K562 (cell line): ENCODE results near the gene ANO6. TPM values are rescaled to one million over a fixed set of nuclear protein-coding genes. Genes with fewer than 3 reads are reported as not detected.

ENCODE experiments used
- ATAC-seq: fragments of 200-7000 bp; cut with Tn5 transposase; 3 replicates; pipeline ENCODE4 v1.9.1; 2020; ENCODE audit warnings: moderate library complexity
- BruUV-seq: library from RNA; stranded (reverse); fragments of 400-500 nt; replicated peaks from 2 replicates; lab custom pipeline; 2021; lab: Mats Ljungman, UMichigan
- CTCF ChIA-PET: fragments of 300-600 bp; formaldehyde crosslinking; extraction: SDS; loops from one replicate; lab custom pipeline; 2021; ENCODE audit warnings: low intra/inter-chr PET ratio; lab: Yijun Ruan, JAX
- POLR2A ChIA-PET: fragments of 300-600, 350-650 bp; sonication (Branson Sonifier 250); formaldehyde crosslinking; extraction: SDS; loops from one replicate; lab custom pipeline; 2021; ENCODE audit warnings: antibody characterized with exemption, inconsistent platforms; lab: Yijun Ruan, JAX
- DNase-seq, 4 experiments: peaks; one replicate each; pipeline versions ENCODE4 v3.0.0 to v3.0.0-alpha.2; 2011 to 2018; ENCODE audit warnings: low spot score in 3 of 4, mixed read lengths in 3 of 4; ENCODE audit errors: extremely low read depth in 1 of 4
- FAIRE-seq: peaks from 2 replicates; lab custom pipeline; 2011; peaks lifted over from hg19 to GRCh38; lab: Jason Lieb, UNC
- H2AFZ ChIP-seq: 2 replicates; pipeline ENCODE4 v1.6.0; 2011; ENCODE audit warnings: low read depth, low read length, control low read depth, inconsistent platforms
- H3K27ac ChIP-seq: fragments of 200-600 bp; 3 replicates; pipeline ENCODE4 v1.8.0; 2011; ENCODE audit warnings: low read depth, mild to moderate bottlenecking, control low read depth, inconsistent platforms, low read length, moderate library complexity, mixed read lengths; ENCODE audit errors: extremely low read depth
- H3K27me3 ChIP-seq, 2 experiments: fragments of 300-600 bp in 1 of 2; 2 replicates in 1 of 2; 3 replicates in 1 of 2; pipeline versions ENCODE4 v1.6.0 to v1.8.0; 2011; ENCODE audit warnings: inconsistent platforms in 2 of 2, low read length in 2 of 2, mild to moderate bottlenecking in 1 of 2, mixed read lengths in 1 of 2, moderate library complexity in 1 of 2; ENCODE audit not compliant: control insufficient read depth in 2 of 2, insufficient read depth in 2 of 2
- H3K36me3 ChIP-seq: fragments of 300-600 bp; 3 replicates; pipeline ENCODE4 v1.8.0; 2011; ENCODE audit warnings: mild to moderate bottlenecking, low read length, inconsistent platforms; ENCODE audit not compliant: control insufficient read depth, insufficient read depth
- H3K4me1 ChIP-seq, 2 experiments: fragments of 200-600 bp in 1 of 2; replicated peaks in 1 of 2; 2 replicates in 1 of 2; 3 replicates in 1 of 2; pipeline versions ENCODE4 v1.5.1 to v1.8.0; 2011; ENCODE audit warnings: inconsistent platforms in 2 of 2, low read length in 2 of 2, mild to moderate bottlenecking in 1 of 2, mixed read lengths in 1 of 2, moderate library complexity in 1 of 2; ENCODE audit not compliant: control insufficient read depth in 2 of 2, insufficient read depth in 2 of 2
- H3K4me2 ChIP-seq: 2 replicates; pipeline ENCODE4 v1.6.1; 2011; ENCODE audit warnings: low read length, control low read depth, inconsistent platforms, mixed read lengths; ENCODE audit not compliant: insufficient read depth
- H3K4me3 ChIP-seq: fragments of 200-600 bp; sonication (generic), shearing (Covaris generic); 2 replicates; pipeline ENCODE4 v1.5.1; 2016; ENCODE audit warnings: control low read depth, inconsistent platforms
- H3K79me2 ChIP-seq: fragments of 200-600 bp; 3 replicates; pipeline ENCODE4 v1.8.0; 2011; ENCODE audit warnings: low read length, inconsistent platforms; ENCODE audit not compliant: control insufficient read depth, insufficient read depth
- H3K9ac ChIP-seq, 2 experiments: 2 replicates each; pipeline versions ENCODE4 v1.6.0 to v1.6.1; 2011; ENCODE audit warnings: low read depth in 2 of 2, low read length in 2 of 2, control low read depth in 1 of 2, inconsistent platforms in 1 of 2, mild to moderate bottlenecking in 1 of 2, mixed read lengths in 1 of 2; ENCODE audit not compliant: insufficient read depth in 1 of 2
- H3K9me1 ChIP-seq: one replicate; pipeline ENCODE4 v1.6.0; 2011; ENCODE audit warnings: inconsistent platforms, mild to moderate bottlenecking, low read length, moderate library complexity; ENCODE audit not compliant: control insufficient read depth, insufficient read depth
- H3K9me3 ChIP-seq: replicated peaks from 2 replicates; pipeline ENCODE4 v1.5.1; 2011; ENCODE audit warnings: low read depth, low read length, inconsistent platforms; ENCODE audit not compliant: control insufficient read depth, insufficient read depth
- H4K20me1 ChIP-seq: replicated peaks from 2 replicates; pipeline ENCODE4 v1.6.1; 2011; ENCODE audit warnings: low read length, inconsistent platforms, mixed read lengths; ENCODE audit not compliant: control insufficient read depth, insufficient read depth
- BMI1 ChIP-seq: fragments of 150-350 bp; IDR thresholded peaks from 2 replicates; pipeline ENCODE4 v1.6.1; 2014; ENCODE audit warnings: low read length
- CAMTA2 ChIP-seq: fragments of 250-450 bp; sonication (Bioruptor Pico); conservative IDR thresholded peaks from 2 replicates; pipeline ENCODE4 v1.5.1; 2022
- CBFB ChIP-seq: sonication (generic); formaldehyde crosslinking; IDR thresholded peaks from 2 replicates; pipeline ENCODE4 v1.4.0; 2020; ENCODE audit warnings: mild to moderate bottlenecking, missing genetic modification reagents
- ETV6 ChIP-seq, 3 experiments: fragments of 150-350 bp in 1 of 3; sonication (generic) in 1 of 3; formaldehyde crosslinking in 1 of 3; IDR thresholded peaks; 2 replicates each; pipeline versions ENCODE4 v1.6.1 to v1.8.0; 2014 to 2022; ENCODE audit warnings: borderline replicate concordance in 2 of 3, low read depth in 2 of 3, antibody characterized with exemption in 1 of 3, low read length in 1 of 3, mild to moderate bottlenecking in 1 of 3, missing genetic modification reagents in 1 of 3
- HDGF ChIP-seq: fragments of 450-650 bp; IDR thresholded peaks from 2 replicates; pipeline ENCODE4 v1.6.1; 2016
- HIVEP1 ChIP-seq: fragments of 250-450 bp; sonication (Bioruptor Pico); IDR thresholded peaks from 2 replicates; pipeline ENCODE4 v1.4.0; 2020; ENCODE audit warnings: mild to moderate bottlenecking
- NR2F6 ChIP-seq: fragments of 450-650 bp; formaldehyde crosslinking; IDR thresholded peaks from 2 replicates; pipeline ENCODE4 v1.4.0; 2020; ENCODE audit warnings: mild to moderate bottlenecking
- PURB ChIP-seq: sonication (generic); formaldehyde crosslinking; IDR thresholded peaks from 2 replicates; pipeline ENCODE4 v1.9.0; 2021; ENCODE audit warnings: low read depth, mild to moderate bottlenecking, missing genetic modification reagents
- ZNF217 ChIP-seq: sonication (generic); formaldehyde crosslinking; IDR thresholded peaks from 2 replicates; pipeline ENCODE4 v1.8.0; 2022; ENCODE audit warnings: mild to moderate bottlenecking, missing genetic modification reagents
- WGBS: fragments of 100-300 bp; shearing (Covaris generic); methylation state at CpG from one replicate; pipeline ENCODE4 v1.1.6; 2016; ENCODE audit warnings: low coverage, mixed read lengths; ENCODE audit not compliant: insufficient coverage; ENCODE audit errors: missing lambda C conversion rate; 5-methylcytosine and 5-hydroxymethylcytosine counted together
- in situ Hi-C: fragments of 300-500 bp; cut with MboI; formaldehyde crosslinking; loops from 4 replicates; pipeline ENCODE4 v1.15.0; 2018; ENCODE audit warnings: inconsistent platforms, mixed read lengths
- intact Hi-C: fragments of 100-400 bp; cut with micrococcal nuclease; formaldehyde crosslinking; loops from 2 replicates; pipeline ENCODE4 v1.14.2; 2022
- polyA plus RNA-seq, 8 experiments: library from polyadenylated mRNA; depleted of rRNA in 4 of 8; stranded (reverse) in 5 of 8; unstranded in 3 of 8; fragments of >200 nt; fragmentation: Nextera tagmentation in 2 of 8; fragmentation: Illumina TruSeq in 1 of 8; extraction: Ambion mirVana in 2 of 8; extraction: Trizol in 1 of 8; gene quantifications; 2 replicates each; pipeline versions ENCODE4 v1.2.1 to v1.2.3, GENCODE V29; 2011 to 2014; ENCODE audit warnings: inconsistent platforms in 1 of 8, missing spikeins in 1 of 8
- total RNA-seq, 7 experiments: library from RNA; depleted of rRNA in 6 of 7; stranded (reverse); fragments of >200 nt in 6 of 7; fragmentation: Illumina TruSeq in 2 of 7; extraction: Trizol in 2 of 7; gene quantifications; 2 replicates each; pipeline versions ENCODE4 v1.2.1 to v1.2.3, GENCODE V29; 2011 to 2021; ENCODE audit warnings: low replicate concordance in 1 of 7
- TF ChIP-seq, protein P1 (sequence below): fragments of 250-450 bp; sonication (Bioruptor Pico); IDR thresholded peaks from 2 replicates; pipeline ENCODE4 v1.5.0; 2022; ENCODE audit warnings: mild to moderate bottlenecking

The ANO6 gene
- total and polyA plus RNA-seq, 9 of the 15 experiments (the other 6 are each of a cell fraction or from before 2014, with no cell fraction given) = 3.5 to 24.7 (median 20.3) TPM

- TF ChIP-seq ETV6 (IDR thresholded peaks at IDR 0.05; ENCODE audit: borderline replicate concordance in 1 of 2, low read depth in 2 of 2, low read length in 1 of 2) (no peak), ETV6 (CRISPR knock-in tag; IDR thresholded peaks at IDR 0.05; ENCODE audit: borderline replicate concordance) (no peak), NR2F6 (CRISPR knock-in tag) (no peak), PURB (CRISPR knock-in tag) (no peak), BMI1 (no peak), HDGF (no peak)
- TF ChIP-seq, all 486 proteins: peak for 0
These were observed 261.6 kb downstream of the ANO6 start (continued) for GRCh38 chr12:45477526-45477925.

GRCh38 chr12:45478931-45479330 is 263.0 kb downstream of the ANO6 start:
- H2AFZ ChIP-seq = no peak overlapping the region
- POLR2A ChIA-PET = no interaction called here
- ATAC-seq = no peak
- CTCF ChIA-PET = no interaction called here
- no peaks in the 10 kb centered on the region for H3K79me2 ChIP-seq
- intact Hi-C loops = no loop called here
- TF ChIP-seq, protein P1, sequence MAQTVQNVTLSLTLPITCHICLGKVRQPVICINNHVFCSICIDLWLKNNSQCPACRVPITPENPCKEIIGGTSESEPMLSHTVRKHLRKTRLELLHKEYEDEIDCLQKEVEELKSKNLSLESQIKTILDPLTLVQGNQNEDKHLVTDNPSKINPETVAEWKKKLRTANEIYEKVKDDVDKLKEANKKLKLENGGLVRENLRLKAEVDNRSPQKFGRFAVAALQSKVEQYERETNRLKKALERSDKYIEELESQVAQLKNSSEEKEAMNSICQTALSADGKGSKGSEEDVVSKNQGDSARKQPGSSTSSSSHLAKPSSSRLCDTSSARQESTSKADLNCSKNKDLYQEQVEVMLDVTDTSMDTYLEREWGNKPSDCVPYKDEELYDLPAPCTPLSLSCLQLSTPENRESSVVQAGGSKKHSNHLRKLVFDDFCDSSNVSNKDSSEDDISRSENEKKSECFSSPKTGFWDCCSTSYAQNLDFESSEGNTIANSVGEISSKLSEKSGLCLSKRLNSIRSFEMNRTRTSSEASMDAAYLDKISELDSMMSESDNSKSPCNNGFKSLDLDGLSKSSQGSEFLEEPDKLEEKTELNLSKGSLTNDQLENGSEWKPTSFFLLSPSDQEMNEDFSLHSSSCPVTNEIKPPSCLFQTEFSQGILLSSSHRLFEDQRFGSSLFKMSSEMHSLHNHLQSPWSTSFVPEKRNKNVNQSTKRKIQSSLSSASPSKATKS (CRISPR knock-in tag) = no peak
- TF ChIP-seq CAMTA2 (CRISPR knock-in tag) = no peak
- TF ChIP-seq ZNF217 (CRISPR knock-in tag) = no peak
- TF ChIP-seq CBFB (CRISPR knock-in tag) = no peak
- TF ChIP-seq HIVEP1 (CRISPR knock-in tag) = no peak
- H3K27me3 ChIP-seq = no peaks in the 10 kb centered on the region; a peak in 1 of 5 replicates
- H3K9me1 ChIP-seq = no peaks in the 10 kb centered on the region
- no peaks in the 10 kb centered on the region for H3K4me1 ChIP-seq
- H3K4me3 ChIP-seq = no peak overlapping the region
- no peaks in the 10 kb centered on the region for H3K9me3 ChIP-seq
- H3K9ac ChIP-seq = no peak overlapping the region
- WGBS = 0% methylated on average over 1 of the region's 1 CpG
- BruUV-seq = no TSS peak
- H3K27ac ChIP-seq = no peak overlapping the region
- in situ Hi-C loops = no loop called here
- no peak overlapping the region for H3K4me2 ChIP-seq
- no peaks in the 10 kb centered on the region for H4K20me1 ChIP-seq
- no peak for FAIRE-seq
- DNase-seq = no peak
- H3K36me3 ChIP-seq = no peaks in the 10 kb centered on the region
